Endothelial cell of umbilical vein (primary cell): Measurements from ENCODE around the gene PRRG2.

ENCODE experiments used
- CTCF ChIP-seq, 2 donors: IDR thresholded peaks; 1 replicate in 1 of 2; 2 replicates in 1 of 2; pipeline ENCODE4 v1.5.1; 2011; ENCODE audit warnings: low read length in 2 of 2, mild to moderate bottlenecking in 2 of 2, moderate library complexity in 2 of 2, control low read depth in 1 of 2, inconsistent platforms in 1 of 2, low read depth in 1 of 2; ENCODE audit not compliant: insufficient read depth in 1 of 2; ENCODE audit errors: extremely low read depth in 1 of 2
- EZH2 ChIP-seq: IDR thresholded peaks from 2 replicates; pipeline ENCODE4 v1.6.1; 2012; ENCODE audit warnings: borderline replicate concordance, low read depth, mild to moderate bottlenecking, moderate library complexity, low read length, inconsistent platforms; ENCODE audit not compliant: severe bottlenecking
- MYC ChIP-seq: IDR thresholded peaks from one replicate; pipeline ENCODE4 v1.6.1; 2011; ENCODE audit warnings: mild to moderate bottlenecking, low read depth, low read length
- POLR2A ChIP-seq: IDR thresholded peaks from 2 replicates; pipeline ENCODE4 v1.6.1; 2012; ENCODE audit warnings: low read depth, mild to moderate bottlenecking, control low read depth, low read length
- POLR2AphosphoS5 ChIP-seq: IDR thresholded peaks from 2 replicates; pipeline ENCODE4 v1.6.1; 2012; ENCODE audit warnings: low read depth, mild to moderate bottlenecking, control low read depth, low read length, moderate library complexity; ENCODE audit not compliant: insufficient read depth

- TF ChIP-seq CTCF (IDR thresholded peaks at IDR 0.05; ENCODE audit: extremely low read depth in 1 of 2, insufficient read depth in 1 of 2, low read depth in 1 of 2, low read length in 2 of 2) (no peak), EZH2 (no peak), POLR2AphosphoS5 (peak; percentile 98), POLR2A (peak; percentile 99), MYC (no peak)
Measured at GRCh38 chr19:49580264-49581006, 681 bp upstream of the PRRG2 start, which contains the start of gene NOSIP.
